Stimulated activated CD4-positive, alpha-beta T cell treated with anti-CD3 and anti-CD28 coated beads, Interleukin-2, amount 100 ng/mL, for 48 hours (primary cell): ENCODE measurements around the gene SIX4.
"Not testable (repeated sequence)": the region's sequence is repeated elsewhere in the genome, so short reads cannot be mapped to it uniquely, and the experiment has no call there.

Experiments used
- DNase-seq, 2 donors: peaks; one replicate each; pipeline ENCODE4 v3.0.0-alpha.2; 2020

SIX4 gene

GRCh38 chr14:60723907-60724618 lies at the start of gene SIX4:
Gene SIX4, minus strand, starts transcription at chr14:60724351. Its CDS starts 277 bp downstream, at chr14:60724074.
- peak in 1 of 2 donors; percentile 13 for DNase-seq

GRCh38 chr14:60773558-60773957 lies 49.4 kb upstream of the SIX4 start:
- DNase-seq, result no peak

DNA sequence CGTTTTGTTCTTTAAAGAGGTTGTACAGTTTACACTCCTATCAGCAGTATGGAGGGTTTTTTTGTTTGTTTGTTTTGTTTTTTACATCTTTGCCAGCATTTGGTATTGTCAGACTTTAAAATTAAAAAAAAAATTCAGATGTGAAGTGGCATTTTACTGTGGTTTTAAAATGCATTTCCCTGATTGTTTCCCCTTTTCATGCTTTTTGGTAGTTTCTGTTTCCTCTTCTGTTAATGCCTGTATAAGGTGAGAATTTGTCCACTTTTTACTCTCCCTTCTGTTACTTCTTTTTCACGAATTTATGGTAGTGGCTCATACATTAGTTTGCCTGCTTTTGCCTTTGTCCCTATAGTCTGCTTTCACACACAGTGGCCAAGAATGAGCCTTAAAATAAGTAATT lies 47.0 kb upstream of the SIX4 start:
- no peak for DNase-seq

DNA sequence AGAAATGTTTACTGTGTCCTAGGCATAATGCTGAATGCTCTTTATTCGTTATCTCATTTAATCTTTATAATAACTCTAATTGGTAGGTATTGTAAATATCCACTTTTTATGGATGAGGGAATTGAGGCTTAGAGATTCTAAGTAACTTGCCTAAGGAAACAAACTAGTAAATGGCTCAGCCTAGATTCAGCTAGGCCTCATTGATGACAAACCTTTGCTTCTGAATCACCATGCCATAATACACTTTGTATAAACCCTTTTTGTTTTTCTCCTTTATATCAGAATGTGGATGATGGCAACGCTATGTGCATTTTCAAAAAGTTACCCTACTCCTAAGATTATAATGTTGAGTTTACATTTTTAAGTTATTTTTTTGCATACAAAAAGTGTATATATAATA lies 44.5 kb upstream of the SIX4 start:
- DNase-seq, result no peak

DNA sequence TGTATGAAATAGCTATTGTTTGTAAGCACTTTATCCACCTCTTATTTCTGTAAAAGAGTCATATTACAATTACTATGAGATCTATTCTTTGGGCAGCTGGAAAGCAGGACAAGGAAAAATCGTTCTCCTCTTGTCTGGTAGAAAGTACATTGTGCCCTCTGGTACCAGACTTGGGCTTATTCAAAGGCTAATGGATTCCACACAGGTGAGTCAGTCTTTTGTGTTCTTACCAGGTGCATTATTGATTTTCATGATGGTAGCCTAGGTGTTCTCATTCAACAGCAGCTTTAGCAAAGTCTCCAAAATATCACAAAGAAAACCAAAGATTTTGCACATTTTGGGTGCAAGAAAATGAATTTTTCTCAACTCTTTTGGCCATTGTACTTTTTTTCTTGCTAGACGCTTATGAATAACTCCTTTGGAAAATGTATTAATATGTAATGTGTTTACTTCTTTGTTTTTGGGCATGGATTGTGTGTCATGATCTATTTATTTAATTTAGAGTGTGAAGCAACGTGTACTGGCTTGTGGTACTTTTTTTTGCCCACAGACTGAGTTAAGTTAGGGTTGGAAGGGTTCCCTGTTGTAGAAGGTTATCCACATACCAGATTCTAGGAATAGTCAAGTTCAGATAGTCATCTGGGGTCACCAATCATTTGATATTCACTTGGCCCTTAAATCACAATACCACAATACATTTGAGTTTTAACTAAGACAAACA lies 36.7 kb upstream of the SIX4 start:
- DNase-seq, result no peak

DNA sequence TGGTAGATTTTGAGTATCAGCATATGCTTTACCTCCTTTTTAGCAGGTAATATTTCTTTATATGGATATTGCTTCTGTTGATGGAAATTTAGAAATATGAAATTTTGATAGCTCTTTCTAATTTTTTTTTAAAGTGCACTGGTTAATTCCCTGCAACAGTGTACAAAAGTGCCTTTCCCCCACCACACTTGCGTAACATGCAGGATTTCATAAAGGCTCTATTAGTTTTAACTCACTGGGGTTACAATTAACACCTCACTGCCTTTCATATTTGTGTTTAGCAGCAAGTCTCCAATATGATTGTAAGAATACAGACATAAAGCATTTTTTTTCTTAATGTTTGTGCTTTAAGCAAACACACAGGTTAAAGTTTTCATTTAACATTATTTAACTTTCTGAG lies 36.1 kb upstream of the SIX4 start:
- no peak for DNase-seq

DNA sequence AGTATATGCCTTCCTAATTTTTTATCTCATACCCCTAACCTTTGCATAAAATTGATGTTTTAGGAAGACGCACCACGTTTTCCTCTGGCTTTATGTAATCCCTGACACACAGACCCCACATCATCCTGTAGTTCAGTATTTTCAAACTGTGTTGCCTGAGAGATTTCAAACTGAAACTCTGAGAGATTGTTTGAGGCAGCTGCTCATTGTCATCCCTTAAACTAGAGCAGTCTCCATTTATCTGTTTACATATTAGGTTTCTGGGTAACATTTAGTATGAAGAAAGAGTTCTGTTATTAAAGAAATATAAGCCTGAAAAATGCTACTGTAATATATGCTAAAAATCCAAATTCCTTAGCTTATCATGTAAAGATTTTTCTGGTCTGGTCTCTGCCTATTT lies 34.7 kb upstream of the SIX4 start:
- DNase-seq, result no peak

- no peak for DNase-seq
Measured at GRCh38 chr14:60757567-60758002, 33.4 kb upstream of the SIX4 start.

GRCh38 chr14:60756847-60757246 lies 32.7 kb upstream of the SIX4 start:
- DNase-seq, result no peak

- DNase-seq, result peak; percentile 24 to 28
Measured at GRCh38 chr14:60753264-60754119, 29.3 kb upstream of the SIX4 start.

DNA sequence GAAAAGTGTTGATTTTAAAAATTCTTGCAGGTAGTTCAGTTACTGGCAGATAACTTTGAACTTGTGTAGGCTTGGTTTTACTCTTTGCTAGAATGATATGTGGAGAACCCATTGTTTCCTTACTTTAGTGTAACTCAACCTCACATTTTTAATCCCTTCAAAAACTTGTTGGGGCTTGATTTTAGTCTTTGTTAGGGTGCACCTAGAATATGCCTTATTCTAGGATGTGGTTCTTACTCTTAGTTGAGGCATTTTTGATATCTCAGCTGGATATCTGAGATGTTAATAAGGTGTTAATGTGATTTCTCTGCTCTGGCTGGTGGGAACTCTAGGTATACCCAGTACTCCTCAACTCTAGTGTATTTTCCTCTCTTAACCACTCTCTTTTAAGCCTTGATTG lies 20.4 kb upstream of the SIX4 start:
- DNase-seq, result no peak

DNA sequence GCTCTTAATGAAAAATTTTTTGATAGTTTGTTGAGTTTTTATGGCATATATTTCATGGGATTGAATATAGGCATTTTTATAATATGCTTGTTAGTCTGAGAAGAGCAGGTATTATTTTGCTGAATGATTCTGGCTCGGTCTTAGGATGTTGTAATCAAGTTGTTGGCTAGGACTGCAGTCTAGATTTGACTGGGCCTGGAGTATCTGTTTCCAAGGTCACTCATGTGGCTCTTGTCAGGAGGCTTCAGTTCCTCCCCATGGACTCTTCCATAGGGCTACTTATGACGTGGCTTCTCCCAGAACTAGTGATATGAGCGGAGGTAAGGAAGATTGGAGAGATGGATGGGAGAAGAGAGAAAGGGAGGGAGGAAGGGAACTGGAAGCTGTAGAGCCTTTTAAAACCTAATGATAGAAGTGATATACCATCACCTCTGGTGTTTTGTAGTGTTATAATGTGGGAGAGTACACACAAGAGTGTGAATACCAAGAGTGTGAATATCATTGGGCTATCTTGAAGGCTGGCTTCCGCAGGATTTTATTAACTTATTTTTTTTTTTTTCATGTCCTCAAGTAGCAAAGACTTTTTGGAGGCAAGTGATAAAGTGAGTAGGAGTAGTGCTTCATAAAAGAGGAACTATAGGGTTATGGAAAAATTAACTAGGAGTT lies 14.8 kb upstream of the SIX4 start:
- DNase-seq, result no peak

- no peak for DNase-seq
Measured at GRCh38 chr14:60736494-60736893, 12.3 kb upstream of the SIX4 start.

DNA sequence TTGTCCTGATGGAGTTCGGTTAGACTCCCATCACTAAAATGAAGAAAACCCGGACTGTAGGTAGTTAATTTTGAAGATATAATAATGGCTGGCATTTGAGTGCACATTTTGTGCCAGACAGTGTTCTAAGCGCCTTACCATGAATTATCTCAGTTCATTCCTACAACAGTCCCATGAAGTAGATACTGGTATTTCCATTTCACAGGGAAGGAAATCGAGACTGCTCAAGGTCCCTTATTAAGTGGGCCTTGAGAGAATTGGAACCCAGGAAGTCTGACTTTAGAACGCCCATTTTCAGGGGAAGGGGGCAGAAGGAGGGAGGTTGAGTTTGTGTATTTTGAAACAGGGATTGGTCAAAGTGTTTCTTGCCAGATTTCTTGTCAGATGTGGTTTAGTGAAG lies 11.3 kb upstream of the SIX4 start:
- no peak for DNase-seq

GRCh38 chr14:60734465-60735242 lies 10.5 kb upstream of the SIX4 start, which contains the start of gene MNAT1:
Gene MNAT1, plus strand, starts transcription at chr14:60734761. Its CDS starts 102 bp downstream, at chr14:60734863.
- DNase-seq, result peak; percentile 70 to 78

DNA sequence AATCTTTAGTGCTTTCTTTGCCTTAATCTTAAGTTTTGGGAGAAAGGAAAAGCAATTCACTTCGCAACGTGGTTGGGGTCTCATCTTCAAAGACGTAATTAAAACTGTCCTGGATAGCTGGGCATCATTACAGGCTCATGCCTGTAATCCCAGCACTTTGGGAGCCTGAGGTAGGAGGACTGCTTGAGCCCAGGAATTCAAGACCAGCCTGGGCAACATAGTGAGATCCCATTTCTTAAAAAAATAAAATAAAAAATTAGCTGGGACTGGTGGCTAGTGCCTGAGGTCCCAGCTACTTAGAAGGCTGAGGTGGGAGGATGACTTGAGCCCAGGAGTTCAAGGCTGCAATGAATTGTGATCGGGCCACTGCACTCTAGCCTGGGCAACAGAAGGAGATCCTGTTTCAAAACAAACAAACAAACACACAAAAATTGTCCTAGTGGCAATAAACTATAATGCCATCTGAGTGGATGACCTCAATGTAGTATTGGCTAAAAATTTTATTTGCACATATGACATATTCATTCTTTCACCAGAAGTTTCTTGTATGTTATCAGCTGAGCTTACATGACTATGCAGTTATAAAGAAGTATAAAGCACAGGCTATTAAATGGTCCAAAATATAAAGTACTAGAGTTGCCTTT lies 8.8 kb upstream of the SIX4 start:
- DNase-seq, result no peak

GRCh38 chr14:60731291-60731690 lies 7.1 kb upstream of the SIX4 start:
- DNase-seq, result not testable (repeated sequence)

DNA sequence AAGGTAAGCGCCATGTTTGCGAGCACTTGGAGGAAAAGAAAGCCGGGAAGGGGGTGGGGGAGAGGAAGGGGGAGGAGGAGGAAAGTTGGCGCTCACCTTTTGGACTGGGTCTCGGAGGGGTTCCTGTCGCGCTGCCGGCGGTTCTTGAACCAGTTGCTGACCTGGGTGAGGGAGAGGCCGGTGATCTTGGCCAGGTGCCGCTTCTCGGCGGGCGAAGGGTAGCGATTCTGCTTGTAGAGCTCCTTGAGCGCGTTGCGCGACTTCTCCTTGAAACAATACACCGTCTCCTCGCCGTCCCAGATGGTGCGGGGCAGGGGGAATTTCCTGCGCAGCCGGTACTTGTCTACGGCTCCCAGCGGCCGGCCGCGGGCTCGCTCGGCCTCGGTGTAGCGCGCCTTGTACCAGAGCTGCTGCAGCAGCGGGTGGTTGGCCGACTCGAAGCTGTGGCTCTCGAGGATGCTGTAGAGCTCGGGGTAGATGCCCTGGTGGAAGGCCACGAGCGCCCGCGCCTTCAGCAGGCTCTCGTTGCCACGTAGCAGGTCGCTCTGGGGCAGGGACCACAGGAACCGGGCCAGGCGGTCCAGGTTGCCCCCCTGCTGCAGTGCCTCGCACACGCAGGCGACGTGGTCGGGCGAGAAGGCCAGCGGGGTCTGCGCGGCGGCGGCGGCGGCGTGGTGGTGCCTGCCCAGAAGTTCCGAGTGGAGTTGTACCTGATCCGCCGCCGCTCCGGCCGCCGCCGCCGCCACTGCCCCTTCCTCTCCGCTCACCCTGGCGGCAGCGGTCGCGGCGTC lies 840 bp downstream of the SIX4 start:
- peak in 1 of 2 donors; percentile 23 for DNase-seq

- DNase-seq, result peak in 1 of 2 donors; percentile 19
Measured at GRCh38 chr14:60722357-60723115, 1.6 kb downstream of the SIX4 start.

DNA sequence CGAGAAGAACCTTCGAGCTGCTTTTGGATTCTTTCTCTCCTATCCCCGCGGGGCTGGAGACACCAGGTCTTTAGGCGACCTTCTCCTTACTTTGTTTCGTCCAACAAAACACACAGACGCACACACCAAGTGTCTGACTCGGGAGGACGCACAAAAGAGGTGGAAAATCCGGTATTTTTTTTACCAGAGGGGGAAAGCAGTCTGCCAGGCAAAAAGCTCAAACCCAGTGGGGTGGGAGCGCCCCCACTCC lies 2.1 kb downstream of the SIX4 start:
- DNase-seq, result no peak
